HCT116 (cell line): ENCODE measurements around the gene IL1B.

Source experiments
- EGR1 ChIP-seq: IDR thresholded peaks from 2 replicates; pipeline ENCODE4 v1.6.1; 2012; ENCODE audit warnings: low read depth
- EZH2 ChIP-seq: fragments of 200-600 bp; sonication (generic); IDR thresholded peaks from 2 replicates; pipeline ENCODE4 v1.6.1; 2017; ENCODE audit warnings: antibody characterized with exemption, mixed run types
- EZH2phosphoT487 ChIP-seq: fragments of 200-600 bp; IDR thresholded peaks from 2 replicates; pipeline ENCODE4 v1.6.1; 2018; ENCODE audit warnings: antibody characterized with exemption, borderline replicate concordance
- POLR2A ChIP-seq: IDR thresholded peaks from 2 replicates; pipeline ENCODE4 v1.7.0; 2011; ENCODE audit warnings: borderline replicate concordance; ENCODE audit not compliant: insufficient read depth, insufficient read length; ENCODE audit errors: extremely low read depth
- SP1 ChIP-seq: IDR thresholded peaks from 2 replicates; pipeline ENCODE4 v1.6.1; 2012; ENCODE audit warnings: low read depth
- TCF7L2 ChIP-seq: IDR thresholded peaks from 2 replicates; pipeline ENCODE4 v1.7.0; 2011; ENCODE audit warnings: borderline replicate concordance, inconsistent platforms; ENCODE audit not compliant: insufficient read depth, insufficient read length; ENCODE audit errors: extremely low read depth
- YY1 ChIP-seq: IDR thresholded peaks from 2 replicates; pipeline ENCODE4 v1.6.1; 2011; ENCODE audit warnings: low read length, low read depth, moderate library complexity, mild to moderate bottlenecking; ENCODE audit not compliant: insufficient replicate concordance; ENCODE audit errors: extremely low read depth
- ZFX ChIP-seq: fragments of 450-650 bp; IDR thresholded peaks from 2 replicates; pipeline ENCODE4 v1.6.1; 2017
- TF ChIP-seq, protein P1 (sequence below): IDR thresholded peaks from 2 replicates; pipeline ENCODE4 v1.6.1; 2011; ENCODE audit warnings: mild to moderate bottlenecking, low read length, moderate library complexity; ENCODE audit not compliant: insufficient replicate concordance; ENCODE audit errors: extremely low read depth
- TF ChIP-seq, protein P2 (sequence below), 3 experiments: fragments of 200-600 bp in 1 of 3; sonication (generic) in 1 of 3; IDR thresholded peaks in 2 of 3; conservative IDR thresholded peaks in 1 of 3; 2 replicates each; pipeline ENCODE4 v1.5.1; 2012 to 2017; ENCODE audit warnings: low read depth in 2 of 3, low read length in 2 of 3, antibody characterized with exemption in 1 of 3, borderline replicate concordance in 1 of 3, control low read depth in 1 of 3, mild to moderate bottlenecking in 1 of 3, mixed read lengths in 1 of 3, mixed run types in 1 of 3, moderate library complexity in 1 of 3; ENCODE audit not compliant: insufficient read depth in 1 of 3
- TF ChIP-seq, protein P3 (sequence below): IDR thresholded peaks from 2 replicates; pipeline ENCODE4 v1.6.1; 2012
- TF ChIP-seq, protein P4 (sequence below): IDR thresholded peaks from 2 replicates; pipeline ENCODE4 v1.6.1; 2012

DNA sequence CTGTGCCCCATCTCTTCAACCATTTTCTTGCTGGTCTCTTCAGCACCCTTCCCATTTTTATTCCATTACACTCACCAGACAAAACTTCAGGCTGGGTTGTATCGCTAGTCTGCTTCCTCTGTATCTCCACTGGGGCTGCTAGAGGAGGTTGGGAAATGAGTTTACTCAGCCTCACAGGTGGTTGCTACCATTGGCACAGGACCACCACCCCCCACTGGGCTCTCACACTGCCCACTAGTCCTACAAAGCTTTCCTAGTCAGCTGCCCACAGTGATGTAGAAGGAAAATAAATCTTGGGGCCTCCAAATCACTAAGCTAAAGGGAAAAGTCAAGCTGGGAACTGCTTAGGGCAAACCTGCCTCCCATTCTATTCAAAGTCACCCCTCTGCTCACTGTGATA is 12.3 kb upstream of the IL1B start:
- no peak for TF ChIP-seq EZH2
- TF ChIP-seq EGR1 = no peak
- TF ChIP-seq EZH2phosphoT487 = no peak
- no peak for TF ChIP-seq YY1
- TF ChIP-seq, protein P1, sequence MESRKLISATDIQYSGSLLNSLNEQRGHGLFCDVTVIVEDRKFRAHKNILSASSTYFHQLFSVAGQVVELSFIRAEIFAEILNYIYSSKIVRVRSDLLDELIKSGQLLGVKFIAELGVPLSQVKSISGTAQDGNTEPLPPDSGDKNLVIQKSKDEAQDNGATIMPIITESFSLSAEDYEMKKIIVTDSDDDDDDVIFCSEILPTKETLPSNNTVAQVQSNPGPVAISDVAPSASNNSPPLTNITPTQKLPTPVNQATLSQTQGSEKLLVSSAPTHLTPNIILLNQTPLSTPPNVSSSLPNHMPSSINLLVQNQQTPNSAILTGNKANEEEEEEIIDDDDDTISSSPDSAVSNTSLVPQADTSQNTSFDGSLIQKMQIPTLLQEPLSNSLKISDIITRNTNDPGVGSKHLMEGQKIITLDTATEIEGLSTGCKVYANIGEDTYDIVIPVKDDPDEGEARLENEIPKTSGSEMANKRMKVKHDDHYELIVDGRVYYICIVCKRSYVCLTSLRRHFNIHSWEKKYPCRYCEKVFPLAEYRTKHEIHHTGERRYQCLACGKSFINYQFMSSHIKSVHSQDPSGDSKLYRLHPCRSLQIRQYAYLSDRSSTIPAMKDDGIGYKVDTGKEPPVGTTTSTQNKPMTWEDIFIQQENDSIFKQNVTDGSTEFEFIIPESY = no peak
- no peak for TF ChIP-seq ZFX
- TF ChIP-seq, protein P2, sequence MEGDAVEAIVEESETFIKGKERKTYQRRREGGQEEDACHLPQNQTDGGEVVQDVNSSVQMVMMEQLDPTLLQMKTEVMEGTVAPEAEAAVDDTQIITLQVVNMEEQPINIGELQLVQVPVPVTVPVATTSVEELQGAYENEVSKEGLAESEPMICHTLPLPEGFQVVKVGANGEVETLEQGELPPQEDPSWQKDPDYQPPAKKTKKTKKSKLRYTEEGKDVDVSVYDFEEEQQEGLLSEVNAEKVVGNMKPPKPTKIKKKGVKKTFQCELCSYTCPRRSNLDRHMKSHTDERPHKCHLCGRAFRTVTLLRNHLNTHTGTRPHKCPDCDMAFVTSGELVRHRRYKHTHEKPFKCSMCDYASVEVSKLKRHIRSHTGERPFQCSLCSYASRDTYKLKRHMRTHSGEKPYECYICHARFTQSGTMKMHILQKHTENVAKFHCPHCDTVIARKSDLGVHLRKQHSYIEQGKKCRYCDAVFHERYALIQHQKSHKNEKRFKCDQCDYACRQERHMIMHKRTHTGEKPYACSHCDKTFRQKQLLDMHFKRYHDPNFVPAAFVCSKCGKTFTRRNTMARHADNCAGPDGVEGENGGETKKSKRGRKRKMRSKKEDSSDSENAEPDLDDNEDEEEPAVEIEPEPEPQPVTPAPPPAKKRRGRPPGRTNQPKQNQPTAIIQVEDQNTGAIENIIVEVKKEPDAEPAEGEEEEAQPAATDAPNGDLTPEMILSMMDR (IDR thresholded peaks at IDR 0.05 in 2 of 3, conservative IDR thresholded peaks at IDR 0.05 in 1 of 3; ENCODE audit: borderline replicate concordance in 1 of 3, insufficient read depth in 1 of 3, low read depth in 2 of 3, low read length in 2 of 3) = no peak
- no peak for TF ChIP-seq POLR2A
- TF ChIP-seq, protein P3, sequence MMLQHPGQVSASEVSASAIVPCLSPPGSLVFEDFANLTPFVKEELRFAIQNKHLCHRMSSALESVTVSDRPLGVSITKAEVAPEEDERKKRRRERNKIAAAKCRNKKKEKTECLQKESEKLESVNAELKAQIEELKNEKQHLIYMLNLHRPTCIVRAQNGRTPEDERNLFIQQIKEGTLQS = no peak
- no peak for TF ChIP-seq SP1
- no peak for TF ChIP-seq TCF7L2
- TF ChIP-seq, protein P4, sequence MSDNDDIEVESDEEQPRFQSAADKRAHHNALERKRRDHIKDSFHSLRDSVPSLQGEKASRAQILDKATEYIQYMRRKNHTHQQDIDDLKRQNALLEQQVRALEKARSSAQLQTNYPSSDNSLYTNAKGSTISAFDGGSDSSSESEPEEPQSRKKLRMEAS = no peak
